HT-29 (cell line): ENCODE measurements around the gene ADRB2. TPM values are rescaled to one million over a fixed set of nuclear protein-coding genes. Genes with fewer than 3 reads are reported as not detected.
"Not testable (repeated sequence)": the region's sequence is repeated elsewhere in the genome, so short reads cannot be mapped to it uniquely, and the experiment has no call there.

Source experiments
- DNase-seq: peaks from one replicate; pipeline ENCODE4 v3.0.0-alpha.2; 2015; ENCODE audit warnings: low spot score
- total RNA-seq: library from RNA; depleted of rRNA; stranded (reverse); fragments of >200 nt; shearing (Covaris generic); gene quantifications from 2 replicates; pipeline ENCODE4 v1.2.3, GENCODE V29; 2014; rRNA removed

Gene ADRB2
- total RNA-seq, 1 experiment from 2014 or later = 0.64 TPM

DNA sequence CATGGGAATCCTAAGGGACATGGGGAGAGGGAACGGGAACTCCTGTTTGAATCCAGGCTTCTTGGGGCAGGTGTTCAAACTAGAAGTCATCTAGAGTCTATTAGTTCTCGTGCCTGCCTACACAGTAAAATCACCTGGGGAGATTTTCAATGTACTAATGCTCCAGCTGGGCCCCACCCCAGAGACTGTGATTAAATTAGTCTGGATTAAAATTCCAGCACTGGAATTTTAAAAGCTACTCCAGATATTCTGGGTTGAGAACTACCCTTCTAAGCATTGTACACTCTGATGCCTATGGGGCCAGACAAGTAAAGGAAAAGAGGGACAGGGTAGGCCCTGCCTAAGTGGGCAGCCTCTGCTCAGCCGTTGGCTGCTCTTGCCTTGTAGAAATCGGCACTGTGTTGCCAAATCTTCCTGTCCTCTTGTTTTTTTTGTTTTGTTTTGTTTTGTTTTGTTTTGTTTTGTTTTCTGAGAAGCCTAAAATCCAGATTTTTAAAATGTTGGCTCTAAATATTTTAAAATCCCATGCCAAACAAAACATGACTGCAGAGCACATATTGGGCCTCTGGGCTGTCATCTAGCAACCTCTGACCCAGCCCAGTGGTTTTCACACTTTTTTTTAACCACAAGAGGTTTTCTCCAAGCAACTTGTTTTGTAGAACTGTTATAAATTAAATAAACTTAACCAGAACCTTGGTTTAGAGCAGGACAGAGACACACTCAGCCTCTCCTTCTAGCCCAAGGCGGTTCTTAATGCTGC lies 29.0 kb downstream of the ADRB2 start:
- no peak for DNase-seq

DNA sequence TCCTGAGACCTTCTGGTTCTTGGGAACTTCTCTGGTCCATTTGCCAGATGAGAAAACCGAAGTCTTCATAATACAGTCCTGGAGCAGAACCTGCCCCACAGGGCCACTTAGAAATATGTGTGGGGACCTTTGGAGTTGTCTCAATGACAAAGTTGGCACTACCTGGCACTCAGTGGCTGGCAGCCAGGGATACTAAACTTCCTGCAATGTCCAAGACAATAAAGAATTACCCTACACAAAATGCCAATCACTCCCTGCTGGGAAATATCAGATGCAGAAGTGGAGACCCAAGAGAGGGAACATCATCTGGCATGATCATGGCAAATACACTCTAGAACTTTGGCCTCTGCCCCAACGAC lies 29.6 kb downstream of the ADRB2 start:
- DNase-seq = no peak

DNA sequence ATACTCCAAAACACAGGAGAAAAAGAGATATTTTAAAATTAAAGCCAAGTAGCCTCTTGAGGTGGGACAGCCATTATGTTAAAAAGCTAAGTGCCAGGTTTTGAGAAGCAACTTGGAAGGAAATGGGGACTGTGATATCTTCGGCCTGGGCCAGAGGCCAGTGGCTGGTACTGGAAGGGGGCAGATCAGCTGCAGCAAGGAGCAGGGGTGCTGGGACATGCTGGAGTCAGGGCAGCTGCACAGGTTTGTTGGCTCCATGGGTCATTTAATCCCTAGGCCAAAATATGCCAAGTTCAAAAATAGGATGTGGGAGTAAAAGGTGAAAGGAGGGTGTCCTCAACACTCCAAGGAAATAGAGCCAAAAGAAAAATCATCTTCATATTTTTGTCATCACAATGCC lies 30.0 kb downstream of the ADRB2 start:
- DNase-seq = no peak

- no peak for DNase-seq
These were observed 31.1 kb downstream of the ADRB2 start for GRCh38 chr5:148857474-148857873.

DNA sequence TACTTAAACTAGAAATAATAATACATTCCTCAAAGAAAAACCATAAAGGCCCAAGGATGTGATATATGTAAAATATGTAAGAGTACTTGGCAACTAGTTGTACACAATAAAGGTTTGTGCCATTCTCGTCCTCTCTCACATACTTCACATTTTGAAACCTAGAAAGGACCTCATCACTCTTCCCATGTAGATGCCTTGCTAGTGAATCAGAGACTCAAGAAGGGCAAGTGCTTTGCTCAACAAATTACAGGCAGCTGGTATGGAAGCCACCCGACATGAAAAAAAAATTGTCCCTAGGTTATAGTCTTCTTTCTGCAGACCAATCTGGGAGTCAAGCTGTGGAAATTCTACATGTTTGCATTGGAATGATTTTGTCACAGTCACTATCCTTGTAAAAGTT lies 31.7 kb downstream of the ADRB2 start:
- DNase-seq = no peak

DNA sequence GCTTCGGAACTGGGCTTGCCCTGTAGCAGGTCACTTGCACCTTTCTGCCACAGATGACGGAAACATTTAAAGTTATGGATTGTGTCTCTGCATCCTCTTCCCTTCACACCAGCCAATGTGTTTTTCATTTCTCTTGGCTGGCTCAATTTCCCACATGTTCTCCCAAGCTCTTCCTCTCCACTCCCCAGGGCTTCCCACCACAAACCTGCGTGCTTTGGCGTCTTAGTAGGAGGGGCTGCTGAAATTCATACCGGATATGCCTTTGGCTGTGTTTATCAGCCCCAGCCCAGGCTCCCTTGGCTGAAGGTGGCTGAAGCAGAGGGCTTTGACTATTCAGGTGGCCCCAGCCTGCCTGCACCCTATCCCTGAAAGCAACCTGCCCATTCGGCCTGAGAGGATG lies 32.1 kb downstream of the ADRB2 start:
- DNase-seq = no peak

DNA sequence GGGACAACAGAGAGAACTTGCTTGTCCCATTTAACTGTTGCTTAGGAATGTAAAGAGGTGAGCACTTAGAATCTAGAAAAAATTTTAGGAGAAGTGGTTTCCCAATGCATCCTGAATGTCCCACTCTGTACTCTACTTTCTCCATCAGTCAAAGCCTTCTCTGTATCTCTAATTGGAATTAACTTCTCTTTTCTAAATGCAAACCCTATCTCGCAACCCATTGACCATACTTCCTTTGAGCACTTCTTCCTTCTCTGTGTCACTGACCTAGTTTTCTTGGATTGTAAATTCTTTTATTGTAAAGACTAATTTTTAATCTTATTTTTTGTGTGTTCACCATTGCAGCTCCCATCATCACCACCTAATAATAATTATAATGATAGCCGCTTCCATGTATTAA lies 33.3 kb downstream of the ADRB2 start:
- no peak for DNase-seq

- no peak for DNase-seq
These were observed 34.2 kb downstream of the ADRB2 start for GRCh38 chr5:148860599-148860998.

- no peak for DNase-seq
These were observed 34.7 kb downstream of the ADRB2 start for GRCh38 chr5:148861088-148861487.

DNA sequence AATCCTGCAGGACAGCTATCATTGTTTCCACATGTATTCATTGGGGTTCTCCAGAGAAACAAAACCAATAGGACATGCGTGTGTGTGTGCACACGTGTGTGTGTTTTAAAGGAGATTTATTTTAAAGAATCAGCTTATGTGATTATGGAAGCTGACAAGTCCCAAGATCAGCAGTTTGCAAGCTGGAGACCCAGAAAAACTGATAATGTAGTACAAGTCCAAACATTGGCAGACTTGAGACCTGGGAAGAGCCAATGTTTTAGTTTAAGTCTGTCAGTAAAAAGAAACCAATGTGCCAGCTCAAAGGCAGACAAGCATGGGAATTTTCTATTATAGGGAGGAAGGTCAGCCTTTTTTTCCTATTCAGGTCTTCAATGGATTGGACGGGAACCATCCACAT lies 35.3 kb downstream of the ADRB2 start:
- no peak for DNase-seq

DNA sequence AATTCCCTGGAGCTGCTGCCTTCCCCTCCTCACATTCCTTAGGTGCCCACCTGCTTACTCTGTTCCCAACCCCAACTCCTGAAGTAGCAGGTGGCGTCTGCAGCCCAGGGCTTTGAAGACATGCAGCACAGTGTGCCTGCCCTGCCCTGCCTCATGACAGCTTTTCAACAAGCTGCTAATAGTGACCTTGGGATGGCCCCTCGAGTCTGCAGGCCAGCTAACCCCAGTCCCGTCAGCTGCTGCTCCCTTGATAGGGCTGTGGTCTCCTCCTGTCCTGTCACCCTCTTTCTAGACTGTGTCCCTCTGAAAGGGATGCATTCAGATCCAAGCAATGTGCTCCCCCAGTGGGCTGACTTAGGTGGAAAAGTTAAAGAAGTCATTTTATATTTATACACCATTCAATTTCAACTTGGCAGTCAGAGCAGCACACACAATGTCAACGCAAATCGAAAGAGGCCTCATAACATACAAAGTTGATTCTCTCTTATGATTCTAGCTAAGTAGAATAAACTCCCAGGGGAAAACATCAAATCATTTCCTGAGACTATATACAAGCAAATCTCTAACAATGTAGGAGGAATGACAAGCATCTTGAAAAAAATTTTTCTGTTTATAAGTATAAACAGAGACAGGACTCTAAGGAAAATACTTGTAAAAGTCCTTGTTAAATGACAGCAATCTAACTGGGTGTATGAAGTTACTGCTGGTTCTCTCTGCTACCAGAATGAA lies 37.9 kb downstream of the ADRB2 start:
- DNase-seq = no peak

DNA sequence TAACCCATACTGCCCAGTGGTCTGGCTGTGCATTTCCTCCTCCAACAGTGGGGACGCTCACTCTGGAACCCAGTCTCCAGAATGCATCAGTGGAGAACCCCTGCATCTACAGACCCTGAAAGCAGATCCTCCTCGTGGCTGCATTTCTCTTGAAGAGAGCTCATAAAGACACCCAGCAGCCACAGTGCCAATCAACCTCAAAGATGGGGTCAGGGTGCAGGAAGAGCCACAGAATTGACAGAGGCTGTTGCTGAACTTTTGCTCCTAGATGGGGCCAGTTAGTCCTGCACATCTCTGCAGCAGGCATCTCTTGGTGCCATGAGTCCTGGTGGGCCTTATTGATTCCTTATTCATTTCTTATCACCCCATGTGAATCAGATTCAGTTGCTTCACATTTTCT lies 39.6 kb downstream of the ADRB2 start:
- no peak for DNase-seq

DNA sequence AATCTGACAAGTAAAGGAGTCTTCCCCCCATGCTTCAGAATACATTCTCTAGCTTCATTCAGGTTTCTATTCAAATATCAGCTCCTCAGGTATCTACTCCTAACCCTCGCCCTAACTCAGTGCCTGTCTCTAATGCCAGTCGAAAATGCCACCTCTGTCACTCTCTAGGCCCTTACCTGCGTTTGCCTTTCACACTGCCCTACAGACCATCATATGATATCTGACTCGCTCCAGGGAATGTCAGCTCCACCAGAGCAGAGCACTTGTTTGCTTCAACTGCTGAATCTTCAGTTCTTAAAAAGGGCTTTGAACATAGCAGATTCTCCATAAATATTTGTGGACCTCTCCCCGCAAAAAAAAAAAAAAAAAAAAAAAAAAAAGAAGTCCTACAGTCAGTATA lies 46.7 kb downstream of the ADRB2 start:
- DNase-seq = no peak

DNA sequence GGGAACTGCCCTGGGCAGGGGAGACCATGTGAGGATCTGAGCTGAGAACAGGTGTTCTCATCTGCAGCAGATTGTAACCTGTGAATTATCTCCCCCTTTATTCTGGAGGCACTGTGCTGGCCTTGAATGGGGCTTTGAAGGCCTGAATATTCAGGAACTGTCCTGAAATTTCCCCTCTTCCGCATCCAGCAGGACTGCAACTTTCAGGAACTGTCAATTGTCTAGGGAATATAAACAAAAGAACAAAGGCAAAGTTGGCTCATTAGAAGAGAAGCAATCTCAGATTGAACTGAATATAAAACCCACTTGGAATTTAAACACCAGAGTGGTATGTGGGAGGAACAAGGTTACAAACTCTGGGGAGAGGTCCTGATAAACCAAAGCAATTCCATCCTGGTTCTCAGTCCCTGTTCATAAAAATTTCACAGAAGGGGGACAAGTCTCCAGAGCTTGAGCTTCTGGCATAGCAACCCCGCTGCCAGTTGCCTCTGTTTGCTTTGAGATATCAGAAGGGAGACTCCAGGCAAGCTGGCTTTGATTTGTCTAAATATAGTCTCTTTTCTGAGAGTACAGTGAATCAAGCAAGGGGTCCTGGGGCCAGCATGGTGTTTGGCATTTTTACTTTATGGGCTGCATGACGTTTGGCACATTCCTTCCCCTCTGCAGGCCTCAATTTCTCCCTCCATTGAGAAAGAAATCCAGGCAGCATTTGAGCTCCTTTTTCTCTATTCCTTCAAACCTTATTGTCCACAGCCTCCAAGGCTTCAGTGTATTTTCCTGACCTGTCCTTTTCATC lies 47.5 kb downstream of the ADRB2 start:
- DNase-seq = no peak

- no peak for DNase-seq
These were observed 48.9 kb downstream of the ADRB2 start for GRCh38 chr5:148875205-148875875.

GRCh38 chr5:148877436-148877835 lies 51.0 kb downstream of the ADRB2 start:
- DNase-seq = not testable (repeated sequence)

Other genes starting within 250 kb of the ADRB2 start
- 0.15 TPM in 1 of 2 replicates, not detected in the other for gene HTR4, start 172.1 kb upstream of the ADRB2 start, total RNA-seq
- gene SH3TC2, start 236.5 kb downstream of the ADRB2 start, total RNA-seq = 18.0 and 19.9 TPM in 2 replicates